ENCODE results near the gene RAB27B. TPM values are rescaled to one million over a fixed set of nuclear protein-coding genes. Genes with fewer than 3 reads are reported as not detected.

RAB27B gene
- total RNA-seq, 1 donor = 6.5 TPM

- H3K4me3 ChIP-seq (ENCODE audit: low read depth, low read length) = peak overlapping the region; percentile 75
- peak; percentile 64 for DNase-seq (ENCODE audit: low read depth)
- TF ChIP-seq CTCF (IDR thresholded peaks at IDR 0.05; ENCODE audit: insufficient read depth, low read depth, low read length) = no peak
Observed at GRCh38 chr18:54828986-54829385, 709 bp downstream of the RAB27B start.

GRCh38 chr18:54829856-54830255 lies 1.6 kb downstream of the RAB27B start:
- peak overlapping the region; percentile 9 for H3K4me3 ChIP-seq (ENCODE audit: low read depth, low read length)
- peak; percentile 45 for DNase-seq (ENCODE audit: low read depth)
- no peak for TF ChIP-seq CTCF (IDR thresholded peaks at IDR 0.05; ENCODE audit: insufficient read depth, low read depth, low read length)

GRCh38 chr18:54830260-54830659 lies 2.0 kb downstream of the RAB27B start:
- no peak for TF ChIP-seq CTCF (IDR thresholded peaks at IDR 0.05; ENCODE audit: insufficient read depth, low read depth, low read length)
- H3K4me3 ChIP-seq (ENCODE audit: low read depth, low read length) = peak overlapping the region; percentile 9
- DNase-seq (ENCODE audit: low read depth) = no peak

GRCh38 chr18:54830866-54831265 lies 2.6 kb downstream of the RAB27B start:
- H3K4me3 ChIP-seq (ENCODE audit: low read depth, low read length) = no peak overlapping the region
- no peak for DNase-seq (ENCODE audit: low read depth)
- no peak for TF ChIP-seq CTCF (IDR thresholded peaks at IDR 0.05; ENCODE audit: insufficient read depth, low read depth, low read length)

GRCh38 chr18:54835944-54836343 lies 7.7 kb downstream of the RAB27B start:
- DNase-seq (ENCODE audit: low read depth) = no peak
- H3K4me3 ChIP-seq (ENCODE audit: low read depth, low read length) = no peak overlapping the region
- no peak for TF ChIP-seq CTCF (IDR thresholded peaks at IDR 0.05; ENCODE audit: insufficient read depth, low read depth, low read length)

GRCh38 chr18:54843314-54843713 lies 15.0 kb downstream of the RAB27B start:
- peak; percentile 27 for DNase-seq (ENCODE audit: low read depth)
- TF ChIP-seq CTCF (IDR thresholded peaks at IDR 0.05; ENCODE audit: insufficient read depth, low read depth, low read length) = no peak
- no peak overlapping the region for H3K4me3 ChIP-seq (ENCODE audit: low read depth, low read length)

GRCh38 chr18:54845787-54846186 lies 17.5 kb downstream of the RAB27B start:
- H3K4me3 ChIP-seq (ENCODE audit: low read depth, low read length) = no peak overlapping the region
- peak; percentile 65 for DNase-seq (ENCODE audit: low read depth)
- no peak for TF ChIP-seq CTCF (IDR thresholded peaks at IDR 0.05; ENCODE audit: insufficient read depth, low read depth, low read length)
